ENCODE results near the gene ITPKA. TPM values are rescaled to one million over a fixed set of nuclear protein-coding genes. Genes with fewer than 3 reads are reported as not detected.

ITPKA gene
- polyA plus RNA-seq, 3 donors: 0.61 to 0.90 (median 0.83) TPM

Other genes with a start within 250 kb of the ITPKA start
- 10 to 100 TPM in 1 of 3 donors, 1 to 10 TPM in 2; 8.3 to 10.8 (median 9.0) TPM for gene OIP5, start 161.3 kb upstream of the ITPKA start, polyA plus RNA-seq (ENCODE audit: insufficient read length in 3 of 3)
- 100 to 1,000 TPM in 1 of 3 donors, 10 to 100 TPM in 2; 89.8 to 102 (median 90.6) TPM for gene NUSAP1, start 161.0 kb upstream of the ITPKA start, polyA plus RNA-seq (ENCODE audit: insufficient read length in 3 of 3)
- 10 to 100 TPM; 23.7 to 25.4 (median 24.9) TPM for gene NDUFAF1, start 91.4 kb upstream of the ITPKA start, polyA plus RNA-seq (ENCODE audit: insufficient read length in 3 of 3)
- 10 to 100 TPM; 57.7 to 71.1 (median 64.1) TPM for gene RTF1, start 76.8 kb upstream of the ITPKA start, polyA plus RNA-seq (ENCODE audit: insufficient read length in 3 of 3)
- 1 to 10 TPM; 2.0 to 2.9 (median 2.7) TPM for gene LTK, start 20.0 kb downstream of the ITPKA start, polyA plus RNA-seq (ENCODE audit: insufficient read length in 3 of 3)
- 10 to 100 TPM; 36.2 to 38.3 (median 37.6) TPM for gene RPAP1, start 50.4 kb downstream of the ITPKA start, polyA plus RNA-seq (ENCODE audit: insufficient read length in 3 of 3)
- gene TYRO3, start 65.3 kb downstream of the ITPKA start, polyA plus RNA-seq (ENCODE audit: insufficient read length in 3 of 3): 100 to 1,000 TPM; 173 to 176 (median 176) TPM
- gene MGA, start 166.5 kb downstream of the ITPKA start, polyA plus RNA-seq (ENCODE audit: insufficient read length in 3 of 3): 10 to 100 TPM; 31.6 to 45.9 (median 41.3) TPM

Measured in renal pelvis (tissue), 3 donors.